Measurements from ENCODE around the gene KCNAB2.
A peak's percentile ranks its signal among the peaks of the same experiment; 100 is the strongest.

Gene KCNAB2

GRCh38 chr1:6098303-6099215 is 52.9 kb downstream of the KCNAB2 start:
- Histone ChIP-seq H3K9me3 (ENCODE audit: severe bottlenecking) (no peaks in the 10 kb centered on the region), H3K27me3 (ENCODE audit: insufficient read depth, low read depth, severe bottlenecking) (no peaks in the 10 kb centered on the region), H3K27ac (no peak overlapping the region), H3K4me3 (ENCODE audit: low read depth, low read length) (no peak overlapping the region), H3K36me3 (peaks cover 3% of the 10 kb centered on the region)
- DNase-seq = no peak
- no peak for TF ChIP-seq CTCF (IDR thresholded peaks at IDR 0.05; ENCODE audit: low read depth, low read length)

DNA sequence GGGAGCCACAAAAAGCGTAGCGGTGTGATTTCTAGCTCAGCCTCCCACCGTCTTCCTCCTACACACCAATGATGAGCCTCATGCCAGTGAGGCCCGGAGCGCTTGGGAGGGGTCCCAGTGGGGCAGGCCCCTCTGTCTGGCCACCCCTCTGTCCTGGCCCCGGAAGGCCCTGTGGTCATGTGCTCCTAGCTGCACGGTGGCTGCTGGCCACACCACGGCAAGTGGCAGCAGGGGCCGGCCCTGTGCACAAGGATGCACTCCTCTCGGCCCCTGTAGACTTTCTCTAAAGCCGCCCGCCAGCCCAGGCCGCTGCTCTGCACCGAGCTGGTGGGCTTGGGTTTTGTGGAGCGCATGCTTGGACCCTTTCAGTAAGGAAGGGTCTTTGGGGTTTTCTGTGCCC is 53.6 kb downstream of the KCNAB2 start:
- no peaks in the 10 kb centered on the region for H3K27me3 ChIP-seq (ENCODE audit: insufficient read depth, low read depth, severe bottlenecking)

DNA sequence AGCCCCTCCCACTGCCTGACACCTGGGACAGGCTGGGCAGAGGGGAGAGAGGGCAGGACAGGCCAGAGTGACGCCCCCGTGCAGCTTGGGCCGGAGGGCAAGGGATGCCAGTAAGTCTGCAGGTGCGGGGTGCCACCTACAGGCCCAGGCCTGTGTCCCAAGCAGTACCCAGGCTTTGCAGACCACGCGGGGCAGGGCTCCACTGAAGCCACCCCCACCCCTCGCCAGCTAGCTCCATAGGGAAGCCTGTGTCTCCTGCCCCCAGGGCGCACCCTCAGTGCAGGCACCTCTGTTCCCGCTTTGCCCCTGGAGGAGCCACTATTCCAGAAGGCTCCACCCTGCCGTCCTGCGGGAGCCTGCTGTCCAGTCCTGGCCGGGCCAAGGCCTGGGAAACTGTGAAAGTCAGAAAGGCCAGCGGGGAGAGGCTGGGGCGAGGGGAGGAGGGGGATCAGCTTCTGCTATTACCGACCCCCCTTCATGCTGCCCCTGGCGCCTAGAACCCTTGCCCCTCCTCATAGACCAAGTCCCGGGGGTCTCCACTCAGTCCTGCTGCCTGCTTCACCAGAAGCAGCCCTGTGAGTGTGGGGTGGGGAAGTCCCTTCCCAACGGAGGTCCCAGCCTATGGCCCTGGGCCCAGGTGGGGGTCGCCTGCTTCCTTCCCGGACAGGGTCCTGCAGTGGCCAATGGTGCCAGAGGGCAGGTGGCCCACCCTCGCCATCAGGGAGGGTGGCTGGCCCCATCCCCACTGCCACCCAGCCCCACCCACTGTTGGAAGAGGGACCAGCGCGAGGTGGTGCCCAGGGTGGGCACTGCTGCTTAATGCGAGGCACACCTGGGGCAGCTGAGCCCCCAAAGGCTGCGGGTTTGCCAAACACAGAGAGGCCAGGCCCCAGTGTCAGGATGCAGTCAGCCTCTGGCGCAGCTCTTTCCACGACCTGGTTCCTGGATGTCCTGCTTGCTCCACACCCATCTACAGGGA is 54.4 kb downstream of the KCNAB2 start:
- Histone ChIP-seq H3K4me3 (ENCODE audit: low read depth, low read length) (no peak overlapping the region), H3K9me3 (ENCODE audit: severe bottlenecking) (no peaks in the 10 kb centered on the region), H3K27ac (no peak overlapping the region), H3K36me3 (peaks cover 2% of the 10 kb centered on the region; the same call in 1 of the 2 replicates), H3K27me3 (ENCODE audit: insufficient read depth, low read depth, severe bottlenecking) (no peaks in the 10 kb centered on the region)
- DNase-seq = peak; percentile 31
- TF ChIP-seq CTCF (IDR thresholded peaks at IDR 0.05; ENCODE audit: low read depth, low read length) = 0 out of 2 replicates have a peak, but pooled peaks have one; percentile 11

More for the DNA sequence above, 53.6 kb downstream of the KCNAB2 start:
- Histone ChIP-seq H3K4me3 (ENCODE audit: low read depth, low read length) (no peak overlapping the region), H3K27ac (no peak overlapping the region), H3K9me3 (ENCODE audit: severe bottlenecking) (no peaks in the 10 kb centered on the region), H3K36me3 (peaks cover 3% of the 10 kb centered on the region)
- no peak for TF ChIP-seq CTCF (IDR thresholded peaks at IDR 0.05; ENCODE audit: low read depth, low read length)
- DNase-seq = no peak

GRCh38 chr1:6100861-6101783 is 55.4 kb downstream of the KCNAB2 start:
- Histone ChIP-seq H3K4me3 (ENCODE audit: low read depth, low read length) (no peak overlapping the region), H3K9me3 (ENCODE audit: severe bottlenecking) (no peaks in the 10 kb centered on the region), H3K27ac (no peak overlapping the region), H3K27me3 (ENCODE audit: insufficient read depth, low read depth, severe bottlenecking) (no peaks in the 10 kb centered on the region), H3K36me3 (peaks cover 3% of the 10 kb centered on the region; the same call in 1 of the 2 replicates)
- no peak for TF ChIP-seq CTCF (IDR thresholded peaks at IDR 0.05; ENCODE audit: low read depth, low read length)
- DNase-seq = no peak

Measured in WERI-Rb-1 (cell line).